NCI-H128 (cell line): ENCODE data around the gene EZR.

Experiments used
- DNase-seq: peaks from one replicate; lab custom pipeline; 2025; ENCODE audit not compliant: unreplicated experiment; lab: John Stamatoyannopoulos, UW

EZR gene

GRCh38 chr6:158780246-158780884, 38.8 kb downstream of the EZR start:
- DNase-seq = no peak

- DNase-seq = no peak
These were observed 41.1 kb downstream of the EZR start for GRCh38 chr6:158778005-158778527.

DNA sequence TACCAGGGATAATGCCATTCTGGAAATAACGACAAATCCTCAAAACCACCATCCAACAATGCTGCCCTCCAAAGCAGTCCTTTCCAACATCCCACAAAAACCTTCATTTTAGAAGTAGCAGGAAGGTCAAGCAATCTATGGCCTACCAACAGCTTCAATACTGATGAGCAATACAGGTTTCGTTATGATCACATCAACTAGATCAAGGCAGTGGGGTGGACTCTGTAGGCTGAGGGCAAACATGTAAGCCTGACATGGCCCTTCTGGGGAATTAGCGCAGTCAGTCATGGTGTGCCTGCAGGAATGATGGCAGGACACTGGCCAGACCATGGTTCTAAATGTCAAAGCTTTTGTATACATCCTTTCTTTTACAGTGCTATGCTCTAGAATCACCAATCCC, 41.7 kb downstream of the EZR start:
- no peak for DNase-seq

DNA sequence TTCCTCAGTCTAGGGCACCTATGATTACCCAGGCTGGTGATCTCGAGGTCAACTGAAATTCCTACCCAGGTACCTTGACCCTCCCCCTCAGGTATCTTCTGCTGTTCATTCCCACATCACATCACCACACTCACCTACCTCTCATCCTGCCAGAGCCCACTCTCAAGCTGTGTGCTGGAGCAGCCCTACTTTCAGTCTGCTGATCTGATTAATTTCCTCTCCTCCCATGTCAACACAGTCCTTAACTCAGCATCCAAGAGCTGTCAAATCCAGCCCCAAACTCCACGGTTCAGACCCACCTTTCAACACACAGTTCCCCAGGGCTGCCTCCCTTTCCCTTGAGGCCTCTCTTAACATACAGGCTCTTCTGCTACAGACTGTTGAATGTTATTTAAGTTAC, 42.4 kb downstream of the EZR start:
- no peak for DNase-seq

- no peak for DNase-seq
These were observed 43.3 kb downstream of the EZR start for GRCh38 chr6:158775832-158776231.

GRCh38 chr6:158774717-158775449, 44.3 kb downstream of the EZR start:
- DNase-seq = no peak

DNA sequence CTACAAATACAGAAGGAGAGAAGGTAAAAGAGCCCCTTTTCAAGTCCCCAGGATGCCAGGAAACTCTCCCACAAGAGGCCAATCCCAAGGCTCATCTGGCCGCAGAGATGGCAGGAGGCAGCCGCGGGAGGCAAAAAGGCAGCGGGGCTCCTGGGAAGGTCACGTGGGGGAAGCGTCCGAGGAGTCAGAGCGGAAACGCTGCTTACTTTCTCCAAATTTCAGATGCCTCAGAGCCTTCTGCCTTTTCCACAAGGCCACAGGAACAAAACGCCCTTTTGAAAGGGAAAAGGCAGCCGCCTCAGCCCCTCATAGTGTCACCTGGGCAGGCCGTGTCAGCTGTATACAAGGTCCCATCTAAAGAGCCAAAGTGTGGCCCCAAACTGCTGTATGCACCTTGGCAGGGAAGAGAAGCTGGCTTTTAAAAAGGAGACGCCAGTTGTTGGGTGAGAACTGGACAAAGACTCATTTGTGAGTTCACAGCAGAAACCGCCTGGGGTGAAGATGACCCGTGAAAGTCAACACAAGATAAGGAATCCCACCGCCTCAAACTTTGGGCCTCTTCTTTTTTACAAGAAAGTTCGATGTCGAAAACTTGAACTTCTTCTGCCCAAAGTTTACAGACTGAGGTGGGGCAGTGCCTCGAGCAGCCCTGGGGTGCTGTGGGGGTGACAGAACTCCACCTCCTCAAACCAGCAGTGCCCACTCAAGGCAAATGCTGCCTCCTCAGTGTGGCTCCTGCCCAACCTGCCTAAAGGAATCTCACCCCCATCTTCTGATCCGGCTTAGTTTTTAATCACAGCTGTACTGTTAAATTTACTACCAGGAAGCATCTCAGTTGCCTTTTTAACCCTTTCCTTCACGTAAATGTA, 45.4 kb downstream of the EZR start:
- no peak for DNase-seq

DNA sequence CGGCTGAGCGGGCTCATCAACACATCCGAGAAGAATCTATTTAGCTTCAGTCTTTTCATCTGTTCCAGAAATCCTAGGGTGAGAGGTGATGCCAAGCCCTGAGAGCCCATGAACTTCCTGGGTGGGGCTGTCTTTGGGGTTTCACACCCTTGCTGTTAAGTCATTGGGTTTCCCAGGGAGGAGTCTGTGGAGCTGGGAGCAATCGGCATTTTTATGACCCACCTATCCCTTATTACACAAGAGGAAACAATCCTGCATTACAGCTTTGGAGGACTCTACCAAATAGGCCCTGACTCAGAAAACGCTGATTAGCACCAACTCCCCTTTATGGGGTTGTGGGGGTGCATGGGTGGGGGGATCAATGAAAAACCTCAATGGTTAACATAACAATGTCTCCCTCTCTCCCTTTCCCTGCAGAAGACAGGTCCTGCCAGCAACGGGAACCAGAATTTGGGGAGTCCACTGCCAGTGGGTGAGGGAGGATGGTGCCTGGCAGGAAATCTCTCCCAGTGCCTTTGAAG, 46.3 kb downstream of the EZR start:
- no peak for DNase-seq

- no peak for DNase-seq
These were observed 47.0 kb downstream of the EZR start for GRCh38 chr6:158772172-158772571.

DNA sequence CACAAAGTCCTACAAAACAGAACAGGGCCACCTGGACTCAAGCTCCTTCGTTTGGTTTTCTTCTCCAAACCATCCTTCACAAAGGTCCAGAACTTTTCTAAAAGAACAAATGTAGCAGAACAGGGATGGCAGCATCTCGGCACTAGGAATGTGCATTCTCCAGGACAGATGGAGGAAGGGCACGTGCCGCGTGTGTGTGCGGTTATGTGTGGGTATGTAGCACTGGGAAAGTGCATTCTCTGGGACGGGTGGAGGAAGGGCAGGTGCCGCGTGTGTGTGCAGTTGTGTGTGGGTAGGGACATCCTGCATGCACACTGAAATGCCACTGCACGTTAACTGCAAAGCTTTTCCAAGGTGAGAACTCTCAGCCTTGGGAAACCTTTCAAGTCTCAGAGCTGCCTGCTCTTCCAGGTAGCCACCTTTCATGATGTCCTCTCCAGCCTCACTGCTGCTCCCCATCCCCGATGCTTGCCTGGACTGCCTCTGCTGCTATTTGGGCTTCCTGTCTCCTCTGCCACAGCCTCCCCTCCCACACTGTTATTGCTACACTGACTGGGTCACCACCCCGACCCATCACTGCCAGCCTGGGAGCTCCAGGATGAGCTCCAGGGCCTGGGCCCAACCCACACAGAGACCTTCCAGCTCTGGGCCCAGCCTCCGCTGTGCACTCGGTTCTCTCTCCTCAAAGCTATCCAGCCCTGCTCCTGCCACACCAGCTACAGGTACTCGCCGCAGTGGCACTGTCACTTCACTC, 47.6 kb downstream of the EZR start:
- no peak for DNase-seq

GRCh38 chr6:158770533-158771330, 48.4 kb downstream of the EZR start:
- no peak for DNase-seq

GRCh38 chr6:158769771-158770432, 49.3 kb downstream of the EZR start:
- DNase-seq = peak; percentile 13

GRCh38 chr6:158769234-158769770, 49.9 kb downstream of the EZR start:
- DNase-seq = no peak

GRCh38 chr6:158768436-158768835, 50.7 kb downstream of the EZR start:
- DNase-seq = no peak

- DNase-seq = no peak
These were observed 51.5 kb downstream of the EZR start for GRCh38 chr6:158767709-158768108.

GRCh38 chr6:158766621-158767455, 52.3 kb downstream of the EZR start:
- no peak for DNase-seq

- no peak for DNase-seq
These were observed 53.6 kb downstream of the EZR start for GRCh38 chr6:158765499-158766068.

GRCh38 chr6:158764926-158765325, 54.2 kb downstream of the EZR start:
- no peak for DNase-seq
